HG03469 (cell line): ENCODE measurements around the gene PNPLA7.
A peak's percentile ranks its signal among the peaks of the same experiment; 100 is the strongest.
"Not testable (repeated sequence)": the region's sequence is repeated elsewhere in the genome, so short reads cannot be mapped to it uniquely, and the experiment has no call there.

Experiments used
- ATAC-seq: cut with Tn5 transposase; IDR thresholded peaks from one replicate; pipeline ENCODE4 v1.9.1; 2021; ENCODE audit warnings: mild to moderate bottlenecking, moderate library complexity, moderate number of reproducible peaks; ENCODE audit not compliant: unreplicated experiment

PNPLA7 gene

GRCh38 chr9:137426018-137426681, 124.1 kb downstream of the PNPLA7 start:
- no peak for ATAC-seq

- peak; percentile 14 for ATAC-seq
These were observed 126.5 kb downstream of the PNPLA7 start for GRCh38 chr9:137423514-137424291.

- peak; percentile 61 for ATAC-seq
These were observed 127.3 kb downstream of the PNPLA7 start, which contains the start of the genes EXD3 and NOXA1 for GRCh38 chr9:137422604-137423513. TSS of gene EXD3 (minus strand) at chr9:137423162. CDS start at chr9:137395357, 27,805 bp downstream. TSS of gene NOXA1 (plus strand) at chr9:137423393. CDS start at chr9:137423530, 137 bp downstream.

GRCh38 chr9:137421838-137422603, 128.2 kb downstream of the PNPLA7 start:
- ATAC-seq: no peak

GRCh38 chr9:137417161-137418021, 132.8 kb downstream of the PNPLA7 start:
- ATAC-seq: no peak

- no peak for ATAC-seq
These were observed 133.5 kb downstream of the PNPLA7 start for GRCh38 chr9:137416563-137417151.

- ATAC-seq: no peak
These were observed 134.1 kb downstream of the PNPLA7 start for GRCh38 chr9:137416006-137416562.

GRCh38 chr9:137415451-137415850, 134.8 kb downstream of the PNPLA7 start:
- ATAC-seq: no peak

GRCh38 chr9:137412431-137412830, 137.8 kb downstream of the PNPLA7 start:
- no peak for ATAC-seq

- no peak for ATAC-seq
These were observed 138.4 kb downstream of the PNPLA7 start for GRCh38 chr9:137411645-137412380.

GRCh38 chr9:137411260-137411644, 138.9 kb downstream of the PNPLA7 start:
- ATAC-seq: no peak

- ATAC-seq: no peak
These were observed 139.3 kb downstream of the PNPLA7 start for GRCh38 chr9:137410891-137411249.

- ATAC-seq: not testable (repeated sequence)
These were observed 139.8 kb downstream of the PNPLA7 start for GRCh38 chr9:137410236-137410890.
